Lower lobe of right lung (tissue), 2 donors: ENCODE results near the gene GALNT2. TPM values are rescaled to one million over a fixed set of nuclear protein-coding genes. Genes with fewer than 3 reads are reported as not detected.
A peak's percentile ranks its signal among the peaks of the same experiment; 100 is the strongest.

Source experiments
- ATAC-seq, 2 donors: fragments of 200-7000 bp; cut with Tn5 transposase; one replicate each; pipeline ENCODE4 v1.9.1; 2020 to 2022; ENCODE audit warnings: mild to moderate bottlenecking in 2 of 2, moderate library complexity in 2 of 2
- DNase-seq: peaks from one replicate; pipeline ENCODE4 v3.0.0-alpha.2; 2020
- H3K27ac ChIP-seq: fragments of 200-600 bp; one replicate; pipeline ENCODE4 v1.8.0; 2022
- H3K27me3 ChIP-seq: fragments of 200-600 bp; one replicate; pipeline ENCODE4 v1.8.0; 2022; ENCODE audit warnings: low read depth
- H3K36me3 ChIP-seq: fragments of 200-600 bp; one replicate; pipeline ENCODE4 v1.8.0; 2022; ENCODE audit warnings: mild to moderate bottlenecking
- H3K4me1 ChIP-seq: fragments of 200-600 bp; one replicate; pipeline ENCODE4 v1.8.0; 2022
- H3K4me3 ChIP-seq: fragments of 200-600 bp; one replicate; pipeline ENCODE4 v1.8.0; 2022; ENCODE audit warnings: mild to moderate bottlenecking
- H3K9me3 ChIP-seq: fragments of 200-600 bp; one replicate; pipeline ENCODE4 v1.8.0; 2022
- intact Hi-C: fragments of 100-400 bp; cut with DNase I; formaldehyde crosslinking; loops from one replicate; pipeline ENCODE4 v1.11.0; 2022
- total RNA-seq: library from RNA; stranded (reverse); fragmentation: NEBNext Ultra II Directional; extraction: Animal tissue kit (Norgen Biotek cat#: 25700); gene quantifications from one replicate; pipeline ENCODE4 v1.2.1, GENCODE V29; 2021
- TF ChIP-seq, protein P1 (sequence below): fragments of 200-600 bp; IDR thresholded peaks from one replicate; pipeline ENCODE4 v1.8.0; 2022; ENCODE audit warnings: antibody characterized with exemption, mild to moderate bottlenecking
- donor health status: DM: no; HTN: yes; CAD: no; lungs with severe emphysema.

The GALNT2 gene
- total RNA-seq, 1 donor from 2014 or later, result 48.0 TPM

DNA sequence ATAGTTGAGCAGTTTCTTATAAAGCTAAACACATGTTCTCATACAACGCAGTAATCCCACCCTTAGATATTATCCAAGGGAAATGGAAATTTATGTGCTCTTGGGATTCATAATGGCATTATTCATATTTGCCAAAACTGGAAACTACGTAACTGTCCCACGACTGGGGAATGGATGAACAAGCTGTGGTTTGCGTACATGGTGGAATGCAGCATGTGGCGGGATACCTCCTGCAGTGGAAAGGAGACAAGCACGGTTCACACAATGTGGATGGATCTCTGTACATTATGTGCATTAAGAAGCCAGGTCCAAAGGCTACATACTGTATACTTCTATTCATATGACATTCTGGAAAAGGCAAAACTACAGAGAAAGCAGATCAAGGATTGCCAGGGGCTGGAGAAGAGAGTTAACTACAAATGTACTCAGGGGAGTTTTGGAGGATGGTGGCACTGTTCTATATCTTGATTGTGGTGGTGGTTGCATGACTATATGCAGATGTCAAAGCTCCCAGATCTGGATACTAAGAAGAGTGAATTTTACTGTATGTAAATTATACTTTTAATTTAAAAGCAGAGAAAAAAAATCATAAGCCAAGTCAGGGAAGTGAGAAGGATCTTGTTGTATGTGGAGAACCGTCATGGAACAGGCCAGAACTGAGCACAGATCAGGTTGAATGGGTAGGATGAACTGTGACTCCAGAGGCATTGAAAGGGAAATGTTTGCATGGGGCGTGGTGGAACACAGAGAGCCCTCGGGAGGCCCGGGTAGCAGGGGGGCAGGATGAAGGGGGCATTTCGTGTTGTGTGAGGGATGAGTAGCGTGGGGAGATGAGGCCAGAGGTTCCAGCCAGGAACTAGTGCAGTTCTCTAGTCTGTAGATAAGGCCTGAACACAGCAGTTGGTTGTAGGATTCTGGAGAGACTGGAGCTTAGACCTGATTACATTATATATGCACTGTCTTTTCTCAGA lies 90.7 kb downstream of the GALNT2 start:
- TF ChIP-seq, protein P1, sequence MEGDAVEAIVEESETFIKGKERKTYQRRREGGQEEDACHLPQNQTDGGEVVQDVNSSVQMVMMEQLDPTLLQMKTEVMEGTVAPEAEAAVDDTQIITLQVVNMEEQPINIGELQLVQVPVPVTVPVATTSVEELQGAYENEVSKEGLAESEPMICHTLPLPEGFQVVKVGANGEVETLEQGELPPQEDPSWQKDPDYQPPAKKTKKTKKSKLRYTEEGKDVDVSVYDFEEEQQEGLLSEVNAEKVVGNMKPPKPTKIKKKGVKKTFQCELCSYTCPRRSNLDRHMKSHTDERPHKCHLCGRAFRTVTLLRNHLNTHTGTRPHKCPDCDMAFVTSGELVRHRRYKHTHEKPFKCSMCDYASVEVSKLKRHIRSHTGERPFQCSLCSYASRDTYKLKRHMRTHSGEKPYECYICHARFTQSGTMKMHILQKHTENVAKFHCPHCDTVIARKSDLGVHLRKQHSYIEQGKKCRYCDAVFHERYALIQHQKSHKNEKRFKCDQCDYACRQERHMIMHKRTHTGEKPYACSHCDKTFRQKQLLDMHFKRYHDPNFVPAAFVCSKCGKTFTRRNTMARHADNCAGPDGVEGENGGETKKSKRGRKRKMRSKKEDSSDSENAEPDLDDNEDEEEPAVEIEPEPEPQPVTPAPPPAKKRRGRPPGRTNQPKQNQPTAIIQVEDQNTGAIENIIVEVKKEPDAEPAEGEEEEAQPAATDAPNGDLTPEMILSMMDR, result no peak
- no peak for DNase-seq
- peak; percentile 10 to 25 for ATAC-seq
- peaks cover 39% of the 10 kb centered on the region for H3K4me1 ChIP-seq
- H3K9me3 ChIP-seq, result no peaks in the 10 kb centered on the region
- no peak overlapping the region for H3K27ac ChIP-seq
- no peaks in the 10 kb centered on the region for H3K36me3 ChIP-seq
- H3K27me3 ChIP-seq, result no peaks in the 10 kb centered on the region
- no peak overlapping the region for H3K4me3 ChIP-seq
- intact Hi-C loops, result no loop called here

DNA sequence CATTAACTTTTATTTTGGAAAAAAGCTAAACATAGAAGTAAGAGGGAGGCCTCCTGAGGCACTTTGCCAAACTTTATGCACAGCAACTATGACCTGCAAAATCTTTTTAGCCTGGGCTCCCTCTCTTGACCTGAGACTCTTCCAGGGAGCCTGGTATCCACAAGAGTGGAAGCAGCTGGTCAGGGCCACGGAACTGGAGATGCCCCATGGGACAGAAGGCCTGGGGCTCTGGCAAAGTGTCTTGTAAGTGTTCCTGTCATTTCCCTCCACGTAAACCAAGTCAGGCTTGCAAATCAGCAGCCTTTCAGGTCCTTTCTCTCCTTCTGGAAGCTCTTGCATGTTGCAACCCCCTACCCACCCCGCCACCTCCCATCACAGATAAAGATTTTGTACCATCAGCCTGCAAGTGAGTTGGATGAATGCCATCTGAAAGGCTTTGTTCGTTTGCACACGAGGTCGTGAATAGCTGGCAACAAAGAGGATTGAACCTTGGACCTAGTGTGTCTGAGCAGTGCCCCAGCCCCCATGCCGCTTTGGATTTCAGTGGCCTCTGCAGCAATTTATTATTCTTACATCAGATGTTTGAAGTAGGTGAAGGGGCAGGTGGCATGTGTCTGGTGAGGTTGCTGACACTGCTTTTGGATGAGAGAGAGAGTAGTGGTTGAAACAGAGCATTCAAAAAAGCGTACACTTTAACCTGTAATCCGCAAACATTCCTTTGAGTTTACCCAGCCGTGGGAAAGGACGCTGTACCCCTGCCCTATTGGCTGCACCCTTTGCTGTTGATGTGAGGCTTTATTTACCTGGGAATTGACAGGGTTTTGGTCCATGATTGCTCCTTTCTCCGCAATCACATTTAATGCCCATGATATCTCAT lies 91.6 kb downstream of the GALNT2 start:
- TF ChIP-seq, protein P1, result no peak
- peak; percentile 22 to 43 for ATAC-seq
- Histone ChIP-seq H3K4me3 (no peak overlapping the region), H3K27ac (no peak overlapping the region), H3K27me3 (no peaks in the 10 kb centered on the region), H3K9me3 (no peaks in the 10 kb centered on the region), H3K4me1 (peaks cover 36% of the 10 kb centered on the region), H3K36me3 (no peaks in the 10 kb centered on the region)
- no peak for DNase-seq
- intact Hi-C loops, result no loop called here

DNA sequence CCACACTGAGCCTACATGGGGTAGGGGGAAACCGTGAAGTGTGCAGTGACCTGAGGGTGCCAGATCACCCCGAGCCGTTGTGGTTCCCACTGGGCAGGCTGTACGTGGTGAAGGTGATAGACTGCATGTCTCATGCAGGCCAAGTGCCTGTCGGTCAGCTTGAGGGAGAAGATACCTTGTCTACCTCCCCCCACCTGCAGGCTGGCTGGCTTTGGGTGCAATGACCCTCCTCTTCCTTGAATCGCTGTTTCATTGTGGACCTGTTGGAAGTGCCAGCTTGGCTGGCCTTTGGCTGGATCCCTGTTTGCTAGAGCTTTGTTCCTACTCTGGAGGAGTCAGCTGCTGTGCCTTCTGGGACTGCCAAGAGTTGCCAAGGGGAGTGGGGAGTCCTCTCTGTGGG lies 92.5 kb downstream of the GALNT2 start:
- Histone ChIP-seq H3K36me3 (no peaks in the 10 kb centered on the region), H3K4me1 (peaks cover 27% of the 10 kb centered on the region), H3K4me3 (no peak overlapping the region), H3K9me3 (no peaks in the 10 kb centered on the region), H3K27ac (no peak overlapping the region), H3K27me3 (no peaks in the 10 kb centered on the region)
- intact Hi-C loops, result no loop called here
- TF ChIP-seq, protein P1, result no peak
- DNase-seq, result no peak
- ATAC-seq, result no peak

DNA sequence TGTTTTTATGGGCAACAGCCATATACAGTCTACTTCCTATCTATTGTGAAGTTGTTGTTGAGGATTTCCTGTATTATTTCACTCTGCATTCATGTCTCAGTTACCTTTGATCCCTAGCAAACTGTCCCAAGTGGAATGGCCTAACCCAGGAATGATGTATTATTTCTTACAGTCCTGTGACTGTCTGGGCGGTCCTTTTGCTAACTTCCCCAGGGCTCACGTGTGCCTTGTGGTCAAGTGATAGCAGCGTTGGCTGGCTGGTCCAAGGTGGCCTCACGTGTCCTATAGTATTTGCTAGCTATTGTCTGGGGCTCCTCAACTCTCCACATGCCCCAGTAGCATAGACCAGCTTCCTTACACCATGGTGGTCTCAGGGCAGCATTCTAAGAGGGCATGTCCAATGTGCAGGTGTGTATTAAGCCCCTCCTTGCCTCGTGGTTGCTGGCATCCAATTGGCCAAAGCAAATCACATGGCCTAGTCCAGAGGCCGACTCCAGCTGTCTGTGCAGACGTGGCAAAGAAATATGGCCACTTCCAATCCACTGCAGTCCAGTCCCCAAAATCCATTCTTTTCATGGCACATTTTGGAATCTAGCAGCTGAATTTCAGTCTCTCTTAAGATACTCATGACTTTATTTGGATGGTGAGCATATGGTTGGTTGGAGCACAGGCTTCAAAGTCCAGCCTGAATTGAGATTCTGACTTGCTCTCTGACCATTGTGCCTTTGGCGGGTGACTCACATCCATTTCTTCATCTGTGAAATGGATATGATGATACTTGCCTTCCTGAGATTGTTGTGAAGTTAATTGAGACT lies 94.1 kb downstream of the GALNT2 start:
- intact Hi-C loops, result no loop called here
- H3K4me1 ChIP-seq, result peaks cover 26% of the 10 kb centered on the region
- no peak for DNase-seq
- TF ChIP-seq, protein P1, result no peak
- no peaks in the 10 kb centered on the region for H3K27me3 ChIP-seq
- no peak overlapping the region for H3K27ac ChIP-seq
- no peaks in the 10 kb centered on the region for H3K36me3 ChIP-seq
- peak in 1 of 2 donors; percentile 23 for ATAC-seq
- H3K9me3 ChIP-seq, result no peaks in the 10 kb centered on the region
- no peak overlapping the region for H3K4me3 ChIP-seq

DNA sequence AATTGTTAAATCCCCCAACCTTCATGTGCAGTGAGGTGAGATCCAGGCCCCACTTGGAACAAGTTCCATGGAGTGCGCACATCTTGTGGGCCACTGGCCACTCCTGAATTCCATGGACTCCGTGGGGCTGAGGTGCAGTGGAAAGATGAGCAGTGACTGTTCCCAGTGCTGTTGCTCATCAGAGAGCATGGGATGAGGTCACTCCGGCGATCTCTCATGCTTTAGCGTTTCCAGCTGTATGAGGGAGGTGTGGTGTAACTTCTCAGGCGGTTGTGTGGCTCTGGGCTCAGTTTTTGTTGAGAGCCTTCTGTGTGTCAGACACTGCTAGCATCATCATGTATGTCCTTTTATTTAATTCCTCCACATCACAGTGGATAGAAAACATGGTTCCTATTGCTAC lies 96.2 kb downstream of the GALNT2 start:
- TF ChIP-seq, protein P1, result no peak
- Histone ChIP-seq H3K27ac (no peak overlapping the region), H3K36me3 (no peaks in the 10 kb centered on the region), H3K4me1 (peaks cover 22% of the 10 kb centered on the region), H3K9me3 (no peaks in the 10 kb centered on the region), H3K4me3 (no peak overlapping the region), H3K27me3 (no peaks in the 10 kb centered on the region)
- ATAC-seq (no peak), DNase-seq (no peak)
- intact Hi-C loops, result no loop called here
